ENCODE measurements around the gene DIP2B.

DNA sequence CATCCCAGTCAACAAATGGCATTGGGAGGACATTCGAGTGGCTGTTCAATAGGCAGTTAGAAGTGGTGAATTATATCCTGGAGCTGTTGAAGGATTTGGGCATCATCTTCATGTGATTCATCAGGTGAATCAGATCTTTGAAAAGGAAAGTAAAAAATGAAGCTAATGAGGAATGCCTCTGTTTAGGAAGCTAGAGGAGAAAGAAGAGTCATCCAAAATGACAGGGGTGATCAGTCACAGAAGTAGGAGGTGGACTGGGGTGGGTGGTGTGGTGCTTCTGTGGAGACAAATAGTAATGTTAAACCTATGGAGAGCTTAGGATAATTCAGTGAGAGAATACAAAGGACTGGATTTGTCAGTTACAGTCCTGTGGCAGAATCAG is 32.7 kb downstream of the DIP2B start:
- TF ChIP-seq, protein P1, sequence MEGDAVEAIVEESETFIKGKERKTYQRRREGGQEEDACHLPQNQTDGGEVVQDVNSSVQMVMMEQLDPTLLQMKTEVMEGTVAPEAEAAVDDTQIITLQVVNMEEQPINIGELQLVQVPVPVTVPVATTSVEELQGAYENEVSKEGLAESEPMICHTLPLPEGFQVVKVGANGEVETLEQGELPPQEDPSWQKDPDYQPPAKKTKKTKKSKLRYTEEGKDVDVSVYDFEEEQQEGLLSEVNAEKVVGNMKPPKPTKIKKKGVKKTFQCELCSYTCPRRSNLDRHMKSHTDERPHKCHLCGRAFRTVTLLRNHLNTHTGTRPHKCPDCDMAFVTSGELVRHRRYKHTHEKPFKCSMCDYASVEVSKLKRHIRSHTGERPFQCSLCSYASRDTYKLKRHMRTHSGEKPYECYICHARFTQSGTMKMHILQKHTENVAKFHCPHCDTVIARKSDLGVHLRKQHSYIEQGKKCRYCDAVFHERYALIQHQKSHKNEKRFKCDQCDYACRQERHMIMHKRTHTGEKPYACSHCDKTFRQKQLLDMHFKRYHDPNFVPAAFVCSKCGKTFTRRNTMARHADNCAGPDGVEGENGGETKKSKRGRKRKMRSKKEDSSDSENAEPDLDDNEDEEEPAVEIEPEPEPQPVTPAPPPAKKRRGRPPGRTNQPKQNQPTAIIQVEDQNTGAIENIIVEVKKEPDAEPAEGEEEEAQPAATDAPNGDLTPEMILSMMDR (conservative IDR thresholded peaks at IDR 0.05; ENCODE audit: low read length), result no peak
- no peak for TF ChIP-seq EZH2phosphoT487 (IDR thresholded peaks at IDR 0.05; ENCODE audit: borderline replicate concordance, low read depth, low read length)
